Naive thymus-derived CD8-positive, alpha-beta T cell (primary cell): ENCODE measurements around the gene CTXND1. TPM values are rescaled to one million over a fixed set of nuclear protein-coding genes. Genes with fewer than 3 reads are reported as not detected.

Experiments
- ATAC-seq, 2 donors: fragments of 150-1000 bp; cut with Tn5 transposase in 1 of 2; sonication (Bioruptor Pico), chemical (Tn5 transposase) in 1 of 2; 1 replicate in 1 of 2; 2 replicates in 1 of 2; pipeline ENCODE4 v1.10.0; 2021; ENCODE audit warnings: mild to moderate bottlenecking in 2 of 2, moderate library complexity in 2 of 2
- POLR2A ChIA-PET: fragments of 350-600 bp; sonication (Branson Sonifier 250); formaldehyde crosslinking; loops from one replicate; lab custom pipeline; 2021; ENCODE audit warnings: antibody characterized with exemption; lab: Charles Lee
- DNase-seq, 10 donors: peaks; one replicate each; pipeline versions ENCODE4 v3.0.0 to v3.0.0-alpha.2; 2020 to 2022
- H3K27ac Mint-ChIP-seq, 10 donors: one replicate each; pipeline ENCODE4 v1.8.0; 2020 to 2022; ENCODE audit warnings: mild to moderate bottlenecking in 10 of 10, mixed read lengths in 10 of 10, moderate library complexity in 4 of 10, inconsistent platforms in 1 of 10
- H3K27me3 Mint-ChIP-seq, 5 donors: one replicate each; pipeline ENCODE4 v1.8.0; 2021 to 2022; ENCODE audit warnings: mixed read lengths in 5 of 5
- H3K36me3 Mint-ChIP-seq, 3 donors: one replicate each; pipeline ENCODE4 v1.8.0; 2020 to 2022; ENCODE audit warnings: mixed read lengths in 3 of 3, mild to moderate bottlenecking in 2 of 3, inconsistent platforms in 1 of 3
- H3K4me1 Mint-ChIP-seq, 4 donors: one replicate each; pipeline ENCODE4 v1.8.0; 2021 to 2022; ENCODE audit warnings: mixed read lengths in 4 of 4
- H3K4me3 Mint-ChIP-seq, 10 donors: one replicate each; pipeline ENCODE4 v1.8.0; 2020 to 2022; ENCODE audit warnings: mild to moderate bottlenecking in 10 of 10, mixed read lengths in 10 of 10, moderate library complexity in 6 of 10, inconsistent platforms in 1 of 10
- H3K9me3 Mint-ChIP-seq, 9 donors: one replicate each; pipeline ENCODE4 v1.8.0; 2020 to 2022; ENCODE audit warnings: mixed read lengths in 9 of 9, mild to moderate bottlenecking in 3 of 9, inconsistent platforms in 1 of 9, moderate library complexity in 1 of 9
- polyA plus RNA-seq, 3 donors: library from polyadenylated mRNA; unstranded; fragments of 300-500 nt; fragmentation: Illumina TruSeq; gene quantifications; one replicate each; pipeline ENCODE4 v1.2.3, GENCODE V29; 2021
- total RNA-seq, 8 experiments: library from RNA in 2 of 8; stranded (reverse) in 2 of 8; gene quantifications; one replicate each; pipeline ENCODE4 v1.2.3 and lab custom pipeline; 2021 to 2026

The CTXND1 gene
- total and polyA plus RNA-seq, 5 experiments from 2014 or later, result not detected

DNA sequence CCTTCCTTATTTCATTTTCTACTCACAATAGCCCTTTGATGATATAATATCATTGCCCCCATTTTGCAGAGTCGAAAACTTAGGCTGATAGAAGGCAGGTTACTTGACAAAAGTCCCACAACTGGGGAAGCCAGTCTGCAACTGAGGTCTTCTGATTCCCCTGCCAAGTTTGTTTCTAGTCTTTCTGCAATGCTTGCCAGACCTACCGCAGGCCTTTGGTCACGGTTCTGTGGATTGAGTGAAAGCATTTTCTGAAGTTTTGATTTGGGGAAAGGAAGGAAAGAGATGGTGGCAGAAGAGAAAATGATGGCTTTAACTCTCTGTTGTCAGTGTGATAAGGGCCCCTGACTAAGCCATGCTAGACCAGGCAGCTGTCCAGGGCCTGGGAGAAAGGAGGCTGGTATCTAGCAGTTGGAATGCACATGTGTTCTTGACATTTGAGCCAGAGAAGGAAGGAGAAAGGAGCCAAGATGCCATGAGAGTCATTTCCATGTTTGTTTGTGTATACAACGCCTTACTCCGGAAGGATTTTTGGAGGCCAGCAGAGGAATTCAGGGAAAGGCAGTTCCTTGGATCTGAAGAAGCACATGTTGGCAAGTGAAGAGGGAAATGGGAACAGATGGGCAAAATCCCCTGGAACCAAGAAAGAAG is 69.3 kb downstream of the CTXND1 start:
- no peaks in the 10 kb centered on the region for H3K4me1 Mint-ChIP-seq
- H3K27ac Mint-ChIP-seq, result no peak overlapping the region
- H3K4me3 Mint-ChIP-seq, result no peak overlapping the region
- DNase-seq (no peak), ATAC-seq (no peak)
- POLR2A ChIA-PET, result no interaction called here
- peaks cover 0 to 3% (median 0%) of the 10 kb centered on the region in 9 donors for H3K9me3 Mint-ChIP-seq
- no peaks in the 10 kb centered on the region for H3K27me3 Mint-ChIP-seq
- peaks cover 16 to 58% (median 38%) of the 10 kb centered on the region in 3 donors for H3K36me3 Mint-ChIP-seq

DNA sequence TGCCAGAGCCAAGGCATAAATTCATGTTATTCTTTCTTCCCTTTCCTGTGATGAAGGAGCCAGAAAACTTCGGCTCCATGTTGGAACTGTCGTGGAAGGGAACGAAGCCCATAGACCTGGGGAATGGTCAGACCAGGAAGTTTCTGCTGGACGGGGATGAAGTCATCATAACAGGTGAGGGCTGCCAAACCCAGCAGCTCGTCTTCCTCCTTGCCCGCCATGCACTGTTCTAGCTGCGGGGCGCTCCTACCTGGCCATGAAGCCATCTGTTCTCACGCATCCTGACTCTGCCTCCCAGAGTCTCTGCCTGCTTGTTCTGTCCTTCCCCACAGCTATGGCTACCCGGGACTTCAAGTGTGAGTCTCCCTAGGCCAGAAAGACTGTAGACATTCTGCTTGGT is 71.0 kb downstream of the CTXND1 start:
- POLR2A ChIA-PET, result no interaction called here
- no peak for ATAC-seq
- DNase-seq, result no peak
- Mint-ChIP-seq H3K27me3 (no peaks in the 10 kb centered on the region), H3K4me3 (no peak overlapping the region), H3K36me3 (peaks cover 9 to 48% (median 26%) of the 10 kb centered on the region in 3 donors), H3K4me1 (no peaks in the 10 kb centered on the region), H3K27ac (no peak overlapping the region), H3K9me3 (peaks cover 0 to 3% (median 0%) of the 10 kb centered on the region in 9 donors)

DNA sequence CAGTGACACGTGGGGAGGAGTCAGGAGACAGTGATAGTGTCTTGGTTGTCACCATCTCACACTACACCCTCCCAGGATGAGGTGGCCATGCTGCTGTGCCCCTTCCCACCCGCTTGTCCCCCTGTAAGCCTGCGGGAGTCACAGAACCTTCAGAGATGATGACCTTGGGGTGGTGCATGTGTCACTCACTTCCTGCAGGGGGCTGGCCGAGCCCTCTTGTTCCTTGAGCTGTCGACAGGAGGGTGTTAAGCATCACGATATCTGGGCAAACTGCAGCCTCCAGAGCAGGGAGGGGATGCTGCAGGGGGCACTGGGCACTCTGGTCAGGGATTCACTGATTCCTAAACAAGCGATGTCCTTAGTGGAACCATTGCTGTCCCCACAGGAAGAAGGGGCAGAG is 71.5 kb downstream of the CTXND1 start:
- ATAC-seq, result no peak
- Mint-ChIP-seq H3K9me3 (peaks cover 0 to 3% (median 0%) of the 10 kb centered on the region in 9 donors), H3K27ac (no peak overlapping the region), H3K4me1 (no peaks in the 10 kb centered on the region), H3K36me3 (peaks cover 8 to 49% (median 22%) of the 10 kb centered on the region in 3 donors), H3K4me3 (no peak overlapping the region), H3K27me3 (no peaks in the 10 kb centered on the region)
- POLR2A ChIA-PET, result no interaction called here
- DNase-seq, result no peak

GRCh38 chr15:80179935-80180334 is 72.1 kb downstream of the CTXND1 start:
- H3K27ac Mint-ChIP-seq, result peak overlapping the region in 1 of 10 donors; percentile 63
- peaks cover 2 to 45% (median 18%) of the 10 kb centered on the region in 3 donors for H3K36me3 Mint-ChIP-seq
- POLR2A ChIA-PET, result no interaction called here
- no peak overlapping the region for H3K4me3 Mint-ChIP-seq
- DNase-seq (no peak), ATAC-seq (no peak)
- H3K4me1 Mint-ChIP-seq, result no peaks in the 10 kb centered on the region
- no peaks in the 10 kb centered on the region for H3K9me3 Mint-ChIP-seq
- no peaks in the 10 kb centered on the region for H3K27me3 Mint-ChIP-seq

DNA sequence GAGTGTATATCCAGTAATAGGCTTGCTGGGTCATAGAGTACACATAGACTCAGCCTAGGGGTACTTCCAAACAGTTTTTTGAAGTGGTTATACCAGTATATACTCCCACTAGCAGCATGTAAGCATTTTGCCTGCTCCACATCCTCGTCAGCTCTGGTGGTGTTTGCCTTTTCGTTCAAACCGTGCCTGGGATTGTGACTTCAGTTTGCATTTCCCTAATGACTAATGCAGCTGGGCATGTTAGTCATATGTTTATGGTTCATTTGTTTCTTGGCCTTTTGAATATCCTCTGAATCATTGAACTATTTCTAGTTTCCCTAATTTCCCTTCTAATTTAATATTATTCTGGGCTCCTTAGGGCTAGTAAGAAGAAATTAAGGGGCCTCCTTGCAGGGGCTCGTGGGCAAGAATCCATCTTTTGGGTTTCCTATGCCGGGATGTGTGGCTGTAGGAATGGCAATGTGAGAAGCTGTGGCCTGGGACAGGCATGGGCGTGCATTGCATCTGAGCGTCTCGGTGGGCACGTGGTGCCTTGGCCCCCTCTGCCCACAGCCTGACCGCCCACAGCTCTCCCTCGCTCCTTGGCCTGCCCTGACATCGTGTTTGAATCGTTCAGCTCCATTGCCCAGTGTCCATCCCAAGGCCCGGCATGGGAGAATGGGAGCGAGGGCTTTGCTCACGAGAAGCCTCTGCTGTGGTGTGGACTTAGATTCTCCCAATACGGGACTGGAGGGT is 72.8 kb downstream of the CTXND1 start:
- DNase-seq, result no peak
- no peaks in the 10 kb centered on the region for H3K4me1 Mint-ChIP-seq
- H3K9me3 Mint-ChIP-seq, result no peaks in the 10 kb centered on the region
- ATAC-seq, result no peak
- H3K27ac Mint-ChIP-seq, result peak overlapping the region in 1 of 10 donors; percentile 63
- H3K4me3 Mint-ChIP-seq, result no peak overlapping the region
- H3K27me3 Mint-ChIP-seq, result no peaks in the 10 kb centered on the region
- peaks cover 0 to 40% (median 11%) of the 10 kb centered on the region in 3 donors for H3K36me3 Mint-ChIP-seq
- POLR2A ChIA-PET, result no interaction called here

DNA sequence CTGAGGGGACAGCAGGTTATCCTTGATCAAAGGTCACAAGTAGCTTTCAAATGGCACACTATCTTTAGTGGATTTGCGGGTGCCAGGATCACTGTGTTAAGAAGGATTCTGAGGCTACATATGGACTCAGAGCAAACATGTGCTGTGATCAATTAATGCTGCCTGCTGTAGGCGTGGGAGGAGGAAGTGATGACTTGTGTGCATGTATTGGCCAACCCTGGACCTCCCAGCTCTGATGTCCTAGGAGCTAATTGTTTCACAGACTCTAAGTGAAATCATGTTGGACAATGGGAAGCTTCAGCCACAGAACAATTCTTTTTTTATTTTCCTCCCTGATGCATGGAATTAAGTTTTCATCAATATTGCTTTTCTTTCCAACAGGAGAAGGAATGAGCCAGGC is 74.9 kb downstream of the CTXND1 start:
- no peak for DNase-seq
- peaks cover 0 to 3% (median 1%) of the 10 kb centered on the region in 4 donors for H3K4me1 Mint-ChIP-seq
- ATAC-seq, result no peak
- POLR2A ChIA-PET, result no interaction called here
- H3K36me3 Mint-ChIP-seq, result peaks cover 0 to 24% (median 8%) of the 10 kb centered on the region in 3 donors
- no peak overlapping the region for H3K27ac Mint-ChIP-seq
- H3K9me3 Mint-ChIP-seq, result no peaks in the 10 kb centered on the region
- no peak overlapping the region for H3K4me3 Mint-ChIP-seq
- no peaks in the 10 kb centered on the region for H3K27me3 Mint-ChIP-seq

- no peak overlapping the region for H3K27ac Mint-ChIP-seq
- no peaks in the 10 kb centered on the region for H3K27me3 Mint-ChIP-seq
- H3K36me3 Mint-ChIP-seq, result peaks cover 0 to 18% (median 6%) of the 10 kb centered on the region in 3 donors
- no peak overlapping the region for H3K4me3 Mint-ChIP-seq
- ATAC-seq, result no peak
- no peak for DNase-seq
- no peaks in the 10 kb centered on the region for H3K9me3 Mint-ChIP-seq
- H3K4me1 Mint-ChIP-seq, result peaks cover 0 to 3% (median 1%) of the 10 kb centered on the region in 4 donors
- POLR2A ChIA-PET, result no interaction called here
Measured at GRCh38 chr15:80176443-80176842, 75.6 kb downstream of the CTXND1 start.

- no peaks in the 10 kb centered on the region for H3K27me3 Mint-ChIP-seq
- POLR2A ChIA-PET, result interaction anchor here (0.6 kb wide), 1 partner anchor 1255 kb away, joined by 6 read pairs; no protein-coding TSS in a partner anchor
- H3K36me3 Mint-ChIP-seq, result peaks cover 0 to 16% (median 8%) of the 10 kb centered on the region in 3 donors
- no peaks in the 10 kb centered on the region for H3K9me3 Mint-ChIP-seq
- H3K4me1 Mint-ChIP-seq, result peaks cover 0 to 3% (median 1%) of the 10 kb centered on the region in 4 donors
- ATAC-seq, result no peak
- H3K4me3 Mint-ChIP-seq, result no peak overlapping the region
- DNase-seq, result no peak
- no peak overlapping the region for H3K27ac Mint-ChIP-seq
Measured at GRCh38 chr15:80175436-80175835, 76.6 kb downstream of the CTXND1 start.

DNA sequence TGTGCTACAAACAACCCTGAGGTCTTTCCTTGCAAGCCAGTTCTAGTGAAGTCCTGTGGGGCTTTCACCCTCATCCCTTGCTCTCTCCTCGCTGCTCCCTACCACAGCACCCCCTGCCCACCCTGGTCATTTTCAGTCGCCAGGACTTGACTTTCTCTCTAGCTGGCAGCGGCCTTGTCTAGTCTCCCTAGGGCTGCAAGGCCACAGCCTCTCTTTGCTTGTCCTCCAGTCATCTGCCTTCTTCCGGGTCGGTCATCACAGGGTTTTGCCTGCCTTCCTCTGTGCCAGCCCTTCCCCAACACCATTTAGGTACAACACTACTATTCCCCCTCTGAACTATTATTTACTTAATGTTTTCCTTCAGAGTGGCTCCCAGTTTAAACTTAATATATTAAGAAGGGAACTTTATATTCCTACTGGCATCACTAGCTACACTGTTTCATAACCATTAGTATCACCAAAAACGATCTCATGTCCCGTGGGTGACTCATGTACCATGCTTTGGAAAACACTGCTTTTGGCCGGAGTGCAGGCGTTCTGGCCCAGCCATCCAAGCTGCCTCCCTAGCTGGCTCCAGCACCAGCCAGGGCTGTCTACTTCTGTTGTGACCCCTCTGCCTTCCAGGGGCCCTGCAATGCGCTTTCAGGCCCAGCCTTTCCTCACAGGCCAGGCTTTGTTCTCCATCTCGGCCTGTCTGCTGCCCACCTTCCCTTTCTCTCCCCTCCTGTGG is 77.8 kb downstream of the CTXND1 start:
- peak overlapping the region in 1 of 10 donors; percentile 41 for H3K4me3 Mint-ChIP-seq
- H3K36me3 Mint-ChIP-seq, result peaks cover 0 to 18% (median 8%) of the 10 kb centered on the region in 3 donors
- POLR2A ChIA-PET, result no interaction called here
- no peak for ATAC-seq
- DNase-seq, result no peak
- H3K27ac Mint-ChIP-seq, result peak overlapping the region in 2 of 10 donors; percentile 20 to 46
- H3K9me3 Mint-ChIP-seq, result no peaks in the 10 kb centered on the region
- H3K27me3 Mint-ChIP-seq, result no peaks in the 10 kb centered on the region
- peaks cover 0 to 3% (median 1%) of the 10 kb centered on the region in 4 donors for H3K4me1 Mint-ChIP-seq

GRCh38 chr15:80173022-80173759 is 78.8 kb downstream of the CTXND1 start:
- no peaks in the 10 kb centered on the region for H3K27me3 Mint-ChIP-seq
- peaks cover 0 to 13% (median 9%) of the 10 kb centered on the region in 3 donors for H3K36me3 Mint-ChIP-seq
- peak overlapping the region in 3 of 10 donors; percentile 43 to 70 (median 51) for H3K27ac Mint-ChIP-seq
- H3K4me3 Mint-ChIP-seq, result no peak overlapping the region
- POLR2A ChIA-PET, result no interaction called here
- peaks cover 0 to 3% (median 1%) of the 10 kb centered on the region in 4 donors for H3K4me1 Mint-ChIP-seq
- DNase-seq, result peak; percentile 41 to 83 (median 58)
- peak; percentile 62 to 80 for ATAC-seq
- no peaks in the 10 kb centered on the region for H3K9me3 Mint-ChIP-seq

DNA sequence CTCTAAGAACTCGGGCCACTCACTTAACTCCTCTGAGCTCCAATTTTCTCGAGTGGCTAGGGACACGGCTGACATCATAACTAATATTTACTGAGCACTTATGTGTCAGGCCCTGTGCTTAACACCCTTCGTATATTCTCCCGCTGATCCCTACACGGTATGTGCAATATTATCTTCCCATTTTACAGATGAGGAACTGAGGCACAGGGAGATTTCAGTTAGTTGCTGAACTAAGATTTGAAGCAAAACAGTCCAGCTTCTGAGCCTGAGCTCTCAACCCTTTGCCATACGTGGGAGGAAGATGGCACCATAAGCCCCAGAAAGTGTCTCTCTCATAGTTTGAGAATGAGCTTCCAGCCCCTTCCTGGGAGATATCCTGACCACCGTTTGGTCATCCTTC is 79.6 kb downstream of the CTXND1 start:
- ATAC-seq (no peak), DNase-seq (no peak)
- POLR2A ChIA-PET, result interaction anchor here (0.6 kb wide), 1 partner anchor 15 kb away, joined by 3 read pairs; no protein-coding TSS in a partner anchor
- Mint-ChIP-seq H3K36me3 (peaks cover 0 to 8% (median 7%) of the 10 kb centered on the region in 3 donors), H3K27me3 (no peaks in the 10 kb centered on the region), H3K9me3 (no peaks in the 10 kb centered on the region), H3K4me3 (no peak overlapping the region), H3K27ac (peak overlapping the region in 1 of 10 donors; percentile 51), H3K4me1 (peaks cover 0 to 3% (median 1%) of the 10 kb centered on the region in 4 donors)

- DNase-seq (no peak), ATAC-seq (no peak)
- POLR2A ChIA-PET, result no interaction called here
- no peak overlapping the region for H3K4me3 Mint-ChIP-seq
- no peaks in the 10 kb centered on the region for H3K9me3 Mint-ChIP-seq
- H3K36me3 Mint-ChIP-seq, result peaks cover 0 to 8% (median 6%) of the 10 kb centered on the region in 3 donors
- peak overlapping the region in 2 of 10 donors; percentile 10 to 55 for H3K27ac Mint-ChIP-seq
- H3K27me3 Mint-ChIP-seq, result no peaks in the 10 kb centered on the region
- H3K4me1 Mint-ChIP-seq, result peaks cover 0 to 3% (median 1%) of the 10 kb centered on the region in 4 donors
Measured at GRCh38 chr15:80171787-80172186, 80.2 kb downstream of the CTXND1 start.
